Loucy (cell line): ENCODE results near the gene TNFRSF8.

Experiments used
- CTCF ChIP-seq: fragments of 200-600 bp; sonication (generic); conservative IDR thresholded peaks from 2 replicates; pipeline ENCODE4 v1.5.1; 2014; ENCODE audit warnings: mild to moderate bottlenecking, antibody characterized with exemption, low read length
- EZH2phosphoT487 ChIP-seq: fragments of 200-600 bp; IDR thresholded peaks from 2 replicates; pipeline ENCODE4 v1.6.1; 2018; ENCODE audit warnings: antibody characterized with exemption, mild to moderate bottlenecking, moderate library complexity, borderline replicate concordance

DNA sequence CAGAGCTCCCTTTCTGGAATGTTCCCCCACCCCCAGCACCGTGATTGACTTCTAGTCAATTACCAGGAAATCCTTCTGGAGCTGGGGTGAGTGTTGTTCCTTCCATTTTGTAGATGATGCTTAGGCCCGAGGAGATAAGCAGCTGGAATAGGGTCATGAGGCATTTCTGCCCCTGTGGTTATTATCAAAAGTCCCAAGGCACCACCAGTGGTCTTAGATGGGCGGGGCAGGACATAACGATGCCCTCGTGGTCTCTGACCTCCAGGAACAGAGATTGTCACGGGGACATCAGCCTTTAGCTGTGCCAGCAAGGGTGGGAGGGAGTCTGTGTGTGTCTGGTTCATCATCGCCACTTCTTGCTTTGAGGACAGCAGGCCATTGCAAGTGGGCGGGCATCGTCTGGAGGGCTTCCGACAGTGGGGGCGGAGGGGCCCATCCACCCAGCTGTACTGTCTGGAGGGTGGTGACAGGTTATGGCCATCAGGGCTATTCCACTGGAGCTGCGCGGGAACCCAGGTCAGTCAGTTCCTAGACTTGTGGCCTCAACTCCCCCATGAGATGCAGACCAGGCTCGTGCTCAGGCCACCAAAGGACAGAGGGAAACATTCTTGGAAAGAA, 22.6 kb downstream of the TNFRSF8 start:
- no peak for TF ChIP-seq CTCF
- no peak for TF ChIP-seq EZH2phosphoT487
